Muscle layer of colon (tissue), 2 donors: ENCODE measurements around the gene PEX6.

Experiments used
- H3K27ac ChIP-seq: one replicate; pipeline ENCODE4 v1.7.0; 2013; ENCODE audit warnings: low read depth, mild to moderate bottlenecking, low read length, moderate library complexity
- H3K27me3 ChIP-seq, 2 donors: one replicate each; pipeline ENCODE4 v1.7.0; 2013; ENCODE audit warnings: low read length in 2 of 2, mild to moderate bottlenecking in 2 of 2; ENCODE audit not compliant: insufficient read depth in 2 of 2, control insufficient read depth in 1 of 2
- H3K36me3 ChIP-seq: one replicate; pipeline ENCODE4 v1.7.0; 2013; ENCODE audit warnings: mild to moderate bottlenecking, low read length; ENCODE audit not compliant: insufficient read depth
- H3K4me1 ChIP-seq: one replicate; pipeline ENCODE4 v1.7.0; 2013; ENCODE audit warnings: mild to moderate bottlenecking, low read length; ENCODE audit not compliant: insufficient read depth
- H3K4me3 ChIP-seq, 2 donors: one replicate each; pipeline ENCODE4 v1.7.0; 2013; ENCODE audit warnings: low read length in 2 of 2, low read depth in 1 of 2, mild to moderate bottlenecking in 1 of 2, moderate library complexity in 1 of 2
- H3K9ac ChIP-seq: one replicate; pipeline ENCODE4 v1.7.0; 2013; ENCODE audit warnings: low read length
- H3K9me3 ChIP-seq: one replicate; pipeline ENCODE4 v1.7.0; 2013; ENCODE audit warnings: mild to moderate bottlenecking, low read length
- donor health status: abdominal sarcoma.
- donor health status: Adenocarcinoma of cecum.

The PEX6 gene

GRCh38 chr6:42978839-42979522 lies at the start of gene PEX6:
Gene PEX6, minus strand, starts transcription at chr6:42979181. Its CDS starts 31 bp downstream, at chr6:42979150.
- H3K9me3 ChIP-seq, result no peaks in the 10 kb centered on the region
- peak within 1 kb of the TSS; percentile 92 for H3K27ac ChIP-seq
- H3K36me3 ChIP-seq, result peaks cover under 1% of the 10 kb centered on the region
- peak within 1 kb of the TSS; percentile 75 to 85 for H3K4me3 ChIP-seq
- peaks cover 25% of the 10 kb centered on the region for H3K4me1 ChIP-seq
- H3K27me3 ChIP-seq, result no peaks in the 10 kb centered on the region
- peak within 1 kb of the TSS; percentile 84 for H3K9ac ChIP-seq

DNA sequence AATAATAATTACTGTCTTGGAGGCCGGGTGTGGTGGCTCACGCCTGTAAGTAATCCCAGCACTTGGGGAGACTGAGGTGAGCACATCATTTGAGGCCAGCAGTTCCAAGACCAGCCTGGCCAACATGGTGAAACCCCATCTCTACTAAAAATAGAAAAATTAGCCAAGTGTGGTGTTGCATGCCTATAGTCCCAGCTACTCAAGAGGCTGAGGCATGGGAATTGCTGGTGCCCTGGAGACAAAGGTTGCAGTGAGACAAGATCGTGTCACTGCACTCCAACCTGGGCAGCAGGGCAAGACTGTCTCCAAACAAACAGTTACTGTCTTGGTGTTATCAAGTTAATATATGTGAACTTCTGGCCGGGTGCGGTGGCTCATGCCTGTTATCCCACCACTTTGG lies 47.4 kb upstream of the PEX6 start:
- Histone ChIP-seq H3K27me3 (no peaks in the 10 kb centered on the region), H3K4me1 (peaks cover 16% of the 10 kb centered on the region), H3K9me3 (no peaks in the 10 kb centered on the region), H3K9ac (no peak overlapping the region), H3K36me3 (peaks cover 57% of the 10 kb centered on the region), H3K4me3 (no peak overlapping the region), H3K27ac (no peak overlapping the region)

GRCh38 chr6:43024436-43024835 lies 45.5 kb upstream of the PEX6 start:
- Histone ChIP-seq H3K9me3 (no peaks in the 10 kb centered on the region), H3K4me1 (peaks cover 24% of the 10 kb centered on the region), H3K27me3 (no peaks in the 10 kb centered on the region), H3K4me3 (no peak overlapping the region), H3K27ac (no peak overlapping the region), H3K36me3 (peaks cover 58% of the 10 kb centered on the region), H3K9ac (no peak overlapping the region)

DNA sequence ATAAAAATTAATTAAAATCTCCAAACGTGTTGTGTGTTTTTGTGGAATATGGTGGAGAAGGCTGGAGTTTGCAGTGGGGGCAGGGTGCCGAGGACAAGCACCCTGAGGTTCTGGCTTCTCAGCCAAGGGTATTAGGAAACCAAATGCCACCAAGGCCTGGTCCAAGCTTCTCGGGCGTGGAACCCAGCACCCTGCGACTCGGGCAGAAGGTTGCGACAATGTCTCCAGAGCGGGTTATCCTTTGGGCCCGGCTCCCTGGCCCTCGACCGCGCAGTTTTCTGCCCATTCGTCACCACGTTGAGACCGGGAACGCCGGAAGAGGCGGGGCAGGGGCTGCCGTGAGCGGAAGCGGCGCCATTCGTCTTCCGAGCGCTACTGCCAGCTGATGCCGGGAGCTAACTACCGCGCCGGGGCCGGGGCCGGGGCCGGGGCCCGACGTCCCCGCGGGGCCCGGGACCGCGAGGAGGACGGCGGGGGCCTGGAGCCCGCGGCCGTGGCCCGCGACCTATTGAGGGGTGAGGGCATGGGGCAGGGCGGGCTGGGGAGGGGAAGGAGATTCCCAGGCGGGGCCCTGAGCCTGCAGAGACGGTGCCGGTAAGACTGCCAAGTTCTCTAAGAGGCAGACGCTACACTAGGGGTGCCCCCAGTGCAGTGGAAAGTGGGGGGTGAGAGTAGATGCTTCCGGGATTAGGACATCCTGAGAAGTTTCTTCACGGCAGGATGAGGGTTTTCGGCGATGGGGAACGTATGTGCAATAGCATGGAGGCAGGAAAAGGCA lies 42.5 kb upstream of the PEX6 start, which contains the start of gene RRP36:
Gene RRP36, plus strand, starts transcription at position 354 of the 778 bp plus-strand sequence. Its CDS starts 32 bp downstream, at position 386.
- Histone ChIP-seq H3K27ac (peak within 1 kb of the TSS; percentile 99), H3K27me3 (no peaks in the 10 kb centered on the region), H3K9me3 (no peaks in the 10 kb centered on the region), H3K36me3 (peaks cover 49% of the 10 kb centered on the region), H3K9ac (peak within 1 kb of the TSS; percentile 65), H3K4me1 (peaks cover 32% of the 10 kb centered on the region), H3K4me3 (peak within 1 kb of the TSS; percentile 75 to 95)

- Histone ChIP-seq H3K36me3 (peaks cover 43% of the 10 kb centered on the region), H3K9ac (peak overlapping the region; percentile 65), H3K27me3 (no peaks in the 10 kb centered on the region), H3K4me3 (peak overlapping the region; percentile 75 to 95), H3K27ac (peak overlapping the region; percentile 90), H3K9me3 (no peaks in the 10 kb centered on the region), H3K4me1 (peaks cover 39% of the 10 kb centered on the region)
Measured at GRCh38 chr6:43020847-43021246, 41.9 kb upstream of the PEX6 start.

DNA sequence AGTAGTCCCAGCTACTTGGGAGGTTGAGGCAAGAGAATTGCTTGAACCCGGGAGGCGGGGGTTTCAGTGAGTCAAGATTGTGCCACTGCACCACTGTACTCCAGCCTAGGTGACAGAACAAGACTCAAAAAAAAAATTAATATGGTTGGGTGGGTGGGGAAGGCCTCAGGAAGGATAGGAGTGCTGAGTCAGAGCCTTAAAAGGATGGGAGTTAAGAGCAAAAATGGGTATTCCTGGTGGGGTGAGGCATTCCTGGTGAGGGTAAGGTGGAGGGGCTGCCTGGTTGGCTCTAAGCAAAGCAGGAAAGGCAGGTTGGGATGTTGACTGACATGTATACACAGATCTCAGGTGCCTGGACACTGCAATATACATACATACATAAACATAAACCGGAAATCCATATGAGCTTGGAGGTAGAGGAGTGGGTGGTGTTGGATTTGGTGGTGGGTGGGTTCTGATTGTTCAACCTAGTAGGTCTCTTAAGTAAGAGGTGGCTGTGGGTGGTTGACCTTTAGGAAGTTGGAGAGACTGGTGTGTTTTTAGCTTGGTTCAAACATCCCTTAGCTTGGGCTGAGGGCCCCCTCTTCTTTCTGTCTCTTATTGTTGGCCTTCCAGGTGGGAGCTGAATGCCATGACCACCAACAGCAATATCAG lies 41.2 kb upstream of the PEX6 start:
- peaks cover 40% of the 10 kb centered on the region for H3K36me3 ChIP-seq

DNA sequence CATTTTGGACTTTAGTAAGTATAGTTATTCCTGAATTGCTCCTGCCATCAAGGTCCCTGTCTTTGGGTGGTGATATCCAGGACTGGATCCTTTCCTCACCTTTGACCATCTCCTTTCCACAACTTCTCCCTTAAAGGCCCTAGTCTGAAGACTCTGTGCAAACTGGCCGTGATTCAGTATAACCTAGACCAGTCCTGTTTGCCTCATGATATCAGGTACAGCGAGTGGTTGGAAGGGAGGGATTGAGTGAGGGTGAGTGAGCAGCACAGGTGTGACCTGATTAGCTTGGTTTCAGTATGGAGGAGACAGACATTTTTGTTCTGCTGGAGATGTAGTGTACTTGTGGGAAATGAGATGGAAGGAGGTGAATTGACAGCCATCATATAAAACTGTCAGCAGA lies 40.2 kb upstream of the PEX6 start:
- Histone ChIP-seq H3K4me3 (no peak overlapping the region), H3K36me3 (peaks cover 30% of the 10 kb centered on the region), H3K27ac (no peak overlapping the region), H3K4me1 (peaks cover 49% of the 10 kb centered on the region), H3K27me3 (no peaks in the 10 kb centered on the region), H3K9ac (no peak overlapping the region), H3K9me3 (no peaks in the 10 kb centered on the region)

More for the DNA sequence above, 41.2 kb upstream of the PEX6 start:
- Histone ChIP-seq H3K27me3 (no peaks in the 10 kb centered on the region), H3K4me3 (no peak overlapping the region), H3K4me1 (peaks cover 44% of the 10 kb centered on the region), H3K27ac (peak overlapping the region; percentile 90), H3K9ac (no peak overlapping the region), H3K9me3 (no peaks in the 10 kb centered on the region)

DNA sequence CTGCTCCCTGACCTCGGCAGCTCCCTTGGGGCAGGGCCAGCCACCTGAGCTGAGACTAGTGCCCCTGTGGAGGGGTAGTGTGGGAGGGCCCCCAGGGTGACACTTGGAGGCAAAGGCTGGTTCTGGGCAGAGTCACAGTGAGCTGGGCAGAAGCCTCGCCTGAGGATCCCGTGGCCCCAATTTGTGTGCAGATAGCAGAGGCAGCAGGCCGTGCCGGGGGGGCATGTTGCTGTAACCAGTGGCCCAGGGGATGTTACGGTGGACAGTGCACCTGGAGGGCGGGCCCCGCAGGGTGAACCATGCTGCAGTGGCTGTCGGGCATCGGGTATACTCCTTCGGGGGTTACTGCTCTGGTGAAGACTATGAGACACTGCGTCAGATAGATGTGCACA lies 38.0 kb upstream of the PEX6 start:
- peaks cover 47% of the 10 kb centered on the region for H3K4me1 ChIP-seq
- H3K27me3 ChIP-seq, result no peaks in the 10 kb centered on the region
- H3K36me3 ChIP-seq, result peaks cover 31% of the 10 kb centered on the region
- H3K9ac ChIP-seq, result no peak overlapping the region
- H3K9me3 ChIP-seq, result no peaks in the 10 kb centered on the region
- no peak overlapping the region for H3K4me3 ChIP-seq
- no peak overlapping the region for H3K27ac ChIP-seq

DNA sequence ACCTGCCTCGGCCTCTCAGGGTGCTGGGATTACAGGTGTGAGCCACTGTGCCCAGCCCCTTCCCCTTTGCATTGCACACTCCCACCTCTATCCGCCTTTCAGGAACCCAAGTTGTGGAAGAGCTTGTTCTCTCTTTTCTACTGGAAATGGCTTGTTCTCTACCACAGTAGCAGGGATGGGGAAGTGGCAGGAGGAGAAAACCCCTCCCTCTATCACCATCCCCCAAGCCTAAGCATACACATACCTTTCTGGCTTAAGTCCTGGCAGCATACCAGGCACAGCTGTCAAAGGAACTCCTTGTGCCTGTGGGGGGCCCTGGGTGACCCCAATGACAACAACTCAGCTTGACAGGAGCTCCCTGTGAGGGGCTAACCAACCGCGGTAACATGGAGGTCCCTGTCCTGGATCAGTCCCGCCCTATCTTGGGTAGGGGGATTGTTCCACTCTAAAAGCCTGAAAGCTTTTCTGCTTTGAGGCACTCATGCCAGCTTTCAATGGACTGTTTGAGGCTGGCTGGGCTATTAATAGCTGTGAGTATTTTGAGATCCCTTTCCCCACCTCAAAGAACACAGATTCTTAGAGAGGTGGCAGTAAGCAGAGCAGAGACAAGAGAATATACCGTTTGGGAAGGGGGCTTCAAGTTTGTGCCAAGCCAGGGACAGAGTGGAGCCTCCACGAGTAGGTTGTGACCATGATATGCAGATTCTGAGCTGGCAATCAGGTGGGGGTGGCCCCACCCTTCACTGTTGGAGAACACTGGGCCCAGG lies 37.4 kb upstream of the PEX6 start:
- Histone ChIP-seq H3K9me3 (no peaks in the 10 kb centered on the region), H3K27me3 (no peaks in the 10 kb centered on the region), H3K4me3 (no peak overlapping the region), H3K36me3 (peaks cover 37% of the 10 kb centered on the region), H3K27ac (no peak overlapping the region), H3K4me1 (peaks cover 47% of the 10 kb centered on the region), H3K9ac (no peak overlapping the region)

GRCh38 chr6:43014434-43014909 lies 35.5 kb upstream of the PEX6 start:
- H3K36me3 ChIP-seq, result peaks cover 46% of the 10 kb centered on the region
- H3K9ac ChIP-seq, result peak overlapping the region; percentile 85
- H3K27me3 ChIP-seq, result no peaks in the 10 kb centered on the region
- H3K4me1 ChIP-seq, result peaks cover 39% of the 10 kb centered on the region
- H3K27ac ChIP-seq, result peak overlapping the region; percentile 68
- H3K4me3 ChIP-seq, result peak overlapping the region; percentile 75 to 89
- no peaks in the 10 kb centered on the region for H3K9me3 ChIP-seq
